Activated CD8-positive, alpha-beta memory T cell treated with anti-CD3 and anti-CD28 coated beads, Interleukin-2, amount 50 U/mL, for 1 hour (primary cell): ENCODE results near the gene DGCR6.
"Not testable (repeated sequence)": the region's sequence is repeated elsewhere in the genome, so short reads cannot be mapped to it uniquely, and the experiment has no call there.

Experiments used
- DNase-seq: peaks from one replicate; pipeline ENCODE4 v3.0.0-alpha.2; 2020; ENCODE audit errors: extremely low read depth

DGCR6 gene

DNA sequence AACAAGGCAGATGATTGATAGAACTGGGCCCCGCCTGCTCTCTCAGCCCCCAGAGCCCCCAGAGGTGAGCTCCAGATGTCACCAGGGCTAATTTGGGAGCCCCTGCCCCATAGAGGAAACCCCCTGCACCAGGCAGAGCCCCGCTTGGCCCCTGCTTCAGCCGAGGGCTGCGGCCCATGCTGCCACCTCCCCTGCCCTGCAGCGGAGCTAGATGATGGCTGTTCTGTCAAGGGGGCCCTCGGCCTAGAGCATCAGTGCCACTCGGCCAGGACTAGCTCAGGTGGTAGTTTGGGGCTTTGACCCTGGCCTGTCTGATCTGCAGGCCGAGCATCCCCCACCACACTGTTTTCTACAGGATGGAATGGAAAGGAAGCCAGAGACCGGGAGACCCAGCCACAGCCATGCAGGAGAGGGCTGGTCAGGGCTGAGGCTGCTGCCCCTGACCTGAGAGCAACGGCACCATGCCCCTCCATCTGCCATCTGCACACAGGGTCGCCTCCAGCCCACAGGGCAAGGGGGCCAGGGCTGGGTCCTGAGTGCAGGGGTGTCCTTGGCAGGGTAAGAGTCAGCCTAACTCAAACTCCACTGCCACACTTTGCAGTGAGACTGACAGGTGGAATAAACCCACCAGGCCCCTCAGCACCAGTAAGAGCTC lies 54.2 kb downstream of the DGCR6 start:
- DNase-seq: not testable (repeated sequence)

DNA sequence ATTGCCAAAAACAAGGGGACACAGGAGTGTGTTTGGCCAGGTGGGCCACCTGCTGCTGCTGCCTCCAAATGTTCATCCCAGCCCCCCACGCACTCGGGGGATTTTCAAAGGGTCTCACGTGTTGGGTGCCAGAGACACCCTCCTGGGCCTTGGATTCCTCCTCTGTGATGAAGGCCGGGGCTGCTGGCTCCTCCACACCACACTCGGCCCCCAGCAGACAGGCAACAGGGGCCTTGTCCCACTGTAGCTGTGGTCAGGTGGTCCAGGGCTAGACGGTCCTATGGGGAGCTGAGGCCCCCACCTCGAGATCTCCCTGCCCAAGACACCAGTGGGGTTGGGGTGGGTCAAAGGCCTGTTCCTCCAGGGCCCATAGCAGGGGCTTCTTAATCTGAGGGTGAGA lies 55.1 kb downstream of the DGCR6 start:
- not testable (repeated sequence) for DNase-seq
